Skin of body (tissue), 2 donors: Measurements from ENCODE around the gene GOLM1. TPM values are rescaled to one million over a fixed set of nuclear protein-coding genes. Genes with fewer than 3 reads are reported as not detected.

Source experiments
- DNase-seq: peaks from one replicate; lab custom pipeline; 2025; lab: John Stamatoyannopoulos, UW
- total RNA-seq: library from RNA; depleted of rRNA; stranded (reverse); fragments of >200 nt; gene quantifications from one replicate; pipeline ENCODE4 v1.2.3, GENCODE V29; 2014

The GOLM1 gene
- total RNA-seq, 1 donor from 2014 or later = 26.0 TPM

DNA sequence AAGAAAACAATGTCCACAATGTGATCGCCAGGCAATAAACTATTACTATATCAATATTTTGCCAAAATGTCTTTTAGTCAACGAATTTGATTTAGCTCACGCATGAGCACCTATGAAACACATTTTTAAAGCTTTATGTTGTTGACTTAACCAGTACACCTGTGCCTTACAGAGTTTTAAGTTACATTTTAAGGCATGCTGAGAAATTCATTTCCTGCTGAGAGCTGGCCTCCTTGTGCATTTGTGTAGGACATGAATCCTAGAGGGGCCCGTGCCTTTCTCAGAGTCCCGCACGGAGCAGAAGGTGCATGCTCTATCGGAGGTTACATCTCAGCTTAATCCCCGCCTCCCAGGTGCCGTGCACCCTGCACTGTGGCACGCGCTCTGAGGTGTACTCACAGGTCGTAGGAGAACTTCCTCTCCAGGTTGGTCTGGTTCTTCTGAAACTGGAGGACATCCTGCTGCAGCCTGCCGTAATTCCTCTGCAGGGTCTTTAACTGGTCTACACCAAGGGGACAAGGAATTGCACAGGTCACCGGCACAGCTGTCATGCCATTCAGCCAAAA lies 53.2 kb downstream of the GOLM1 start:
- DNase-seq = no peak

DNA sequence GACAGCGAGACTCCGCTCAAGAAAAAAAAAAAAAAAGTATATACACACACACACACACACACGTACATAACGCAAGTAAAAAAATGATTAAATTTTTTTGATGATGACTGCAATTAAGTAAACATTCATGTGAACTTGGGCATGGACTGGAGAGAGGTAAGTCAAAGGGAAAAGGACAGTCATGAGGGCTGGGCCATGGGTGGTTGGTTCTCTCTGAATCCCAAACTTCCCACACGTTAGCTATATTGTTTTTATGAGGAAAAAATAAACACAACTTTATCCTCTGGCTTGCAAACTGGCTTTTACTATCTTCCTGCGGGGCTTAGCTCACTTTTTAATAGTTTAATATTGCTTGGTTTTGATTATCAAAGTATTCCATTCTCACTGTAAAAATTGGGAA lies 53.7 kb downstream of the GOLM1 start:
- DNase-seq = no peak

DNA sequence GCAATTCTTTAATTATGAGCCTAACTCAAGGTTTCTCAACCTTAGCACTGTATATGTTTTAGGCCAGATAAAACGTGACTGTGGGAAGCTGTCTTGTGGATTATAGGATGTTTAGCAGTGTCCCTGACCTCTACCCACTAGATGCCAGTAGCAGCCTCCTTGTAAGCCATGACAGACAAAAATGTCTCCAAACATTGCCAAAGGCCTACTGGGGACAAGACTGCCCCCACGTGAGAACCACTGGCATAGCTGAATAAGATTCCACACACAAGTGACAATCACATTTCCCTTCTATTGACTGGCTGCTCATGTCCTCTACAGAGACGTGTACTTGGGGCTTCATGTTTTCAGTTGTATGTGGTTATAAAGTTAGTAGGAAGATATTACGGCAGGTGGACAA lies 55.4 kb downstream of the GOLM1 start:
- no peak for DNase-seq

DNA sequence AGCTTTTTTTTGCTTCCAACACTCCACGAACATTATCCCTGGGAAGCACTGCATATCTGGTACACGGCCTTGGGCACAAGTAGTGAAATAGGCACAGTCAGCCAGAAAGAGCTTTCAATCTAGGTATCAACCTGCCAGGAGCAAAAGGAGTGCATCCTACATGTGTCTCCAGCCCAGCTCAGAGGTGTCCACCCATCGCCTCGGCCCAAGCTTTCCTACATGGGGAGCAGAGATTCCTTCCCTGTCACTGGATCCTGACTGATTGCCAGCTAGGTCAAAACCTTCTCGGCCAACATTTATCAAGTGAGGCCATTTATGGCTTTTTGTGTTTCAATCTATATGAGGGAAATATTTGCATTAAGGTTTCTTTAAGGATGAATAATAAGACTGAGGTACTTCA lies 55.8 kb downstream of the GOLM1 start:
- no peak for DNase-seq

DNA sequence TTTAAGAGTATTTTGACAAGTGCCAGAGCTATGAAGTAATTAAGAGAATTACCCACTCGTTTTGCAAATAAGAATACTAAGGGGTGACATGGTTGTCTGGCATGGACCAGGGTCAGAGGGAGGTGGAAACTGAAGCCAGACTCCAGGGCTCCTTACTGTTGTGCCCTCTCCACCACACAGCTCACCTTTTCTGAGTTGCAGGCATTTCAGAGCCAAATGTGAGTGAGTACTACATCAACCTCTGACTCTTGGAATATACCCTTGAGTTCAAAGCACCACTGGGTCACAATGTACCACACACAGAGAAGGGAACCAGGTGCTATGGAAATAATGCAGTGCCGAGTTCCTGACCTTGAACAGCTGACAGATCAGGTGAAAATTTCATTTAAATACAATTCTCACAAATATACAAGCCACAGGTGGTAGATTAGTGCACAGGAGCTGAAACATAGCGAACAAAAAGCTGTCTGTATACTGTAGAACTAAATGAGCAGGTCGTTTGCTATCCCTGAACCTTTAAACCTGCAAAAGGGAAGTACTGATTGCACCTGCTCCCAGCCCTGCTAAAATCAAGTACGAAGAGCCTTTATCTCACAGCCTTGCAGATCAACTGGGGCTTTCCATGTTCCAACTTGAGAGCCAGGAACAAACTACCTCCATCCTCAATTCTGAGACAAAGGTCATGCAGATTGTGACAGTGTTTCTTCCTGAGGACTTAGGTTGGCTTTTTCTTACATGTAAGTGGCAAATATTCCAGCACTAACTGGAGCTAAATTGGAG lies 57.0 kb downstream of the GOLM1 start:
- no peak for DNase-seq

DNA sequence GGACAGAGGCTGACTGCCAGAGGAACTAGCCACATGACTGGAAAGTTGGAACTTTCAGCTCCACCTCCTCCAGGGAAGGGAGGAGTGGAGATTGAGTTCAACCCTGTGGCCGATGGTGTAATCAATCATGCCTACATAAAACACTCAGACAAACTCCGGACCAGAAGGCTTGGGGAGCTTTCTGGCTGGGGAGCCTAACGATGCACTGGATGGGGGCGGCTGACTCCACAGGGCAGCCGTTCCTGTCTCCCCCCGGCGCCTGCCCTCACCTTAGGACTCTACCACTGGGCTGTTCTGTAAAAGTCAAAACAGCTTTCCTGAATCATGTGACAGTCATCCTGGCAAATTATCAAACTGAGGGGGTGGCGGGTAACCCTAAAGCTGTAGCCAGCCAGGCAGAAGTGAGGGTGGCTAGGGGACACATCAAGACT lies 58.0 kb downstream of the GOLM1 start:
- DNase-seq = no peak

DNA sequence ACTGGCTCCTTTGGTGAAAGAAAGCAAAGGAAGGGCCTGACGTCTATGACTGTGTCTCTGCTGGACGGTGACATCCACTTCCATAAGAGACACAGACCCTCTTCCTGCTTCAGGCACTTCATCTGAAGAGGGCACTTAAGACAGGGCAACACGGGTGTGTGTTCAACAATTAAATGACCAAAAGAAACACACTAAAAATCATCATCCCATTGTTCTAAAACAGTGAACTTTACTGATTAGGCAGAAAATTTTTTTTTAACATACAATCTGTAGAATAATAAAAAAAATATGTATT lies 58.5 kb downstream of the GOLM1 start:
- no peak for DNase-seq

DNA sequence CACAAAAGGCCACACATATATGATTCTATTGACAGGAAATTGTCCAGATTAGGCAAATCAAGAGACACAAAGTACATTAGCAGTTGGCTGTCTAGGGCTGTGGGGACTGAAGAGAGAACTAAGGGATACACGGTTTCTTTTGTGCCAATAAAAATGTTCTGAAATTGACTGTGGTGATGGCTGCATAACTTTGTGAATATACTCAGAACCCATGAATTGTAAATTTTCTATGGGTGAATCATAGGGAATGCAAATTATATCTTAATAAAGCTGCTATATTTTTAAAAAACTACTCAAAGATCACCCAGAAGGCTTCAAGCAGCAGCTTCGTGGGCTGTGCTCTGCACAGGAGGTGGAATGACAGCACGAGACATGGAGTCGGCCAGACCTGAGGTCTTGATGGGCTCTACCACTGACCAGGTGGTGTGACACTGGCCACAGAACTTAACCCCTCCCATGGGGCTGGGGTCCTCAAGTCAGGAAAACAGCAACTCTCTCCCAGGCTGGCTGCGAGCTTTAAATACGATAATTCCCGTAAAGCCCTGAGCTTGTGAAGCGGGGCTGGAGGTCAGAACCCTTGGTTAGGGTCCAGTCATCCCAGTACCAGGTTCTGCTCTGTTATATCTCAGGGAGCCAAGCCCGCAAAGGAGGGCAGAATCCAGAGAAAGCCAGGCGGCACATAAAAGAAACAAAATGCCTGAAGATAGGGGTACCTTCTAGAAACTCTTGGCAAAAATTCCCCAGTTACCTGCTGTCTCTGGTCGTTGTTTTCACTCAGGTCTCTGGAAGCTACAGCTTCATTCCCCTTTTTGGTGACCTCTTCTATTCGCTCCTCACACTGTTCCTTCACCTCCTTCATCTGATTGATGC lies 59.1 kb downstream of the GOLM1 start:
- no peak for DNase-seq

DNA sequence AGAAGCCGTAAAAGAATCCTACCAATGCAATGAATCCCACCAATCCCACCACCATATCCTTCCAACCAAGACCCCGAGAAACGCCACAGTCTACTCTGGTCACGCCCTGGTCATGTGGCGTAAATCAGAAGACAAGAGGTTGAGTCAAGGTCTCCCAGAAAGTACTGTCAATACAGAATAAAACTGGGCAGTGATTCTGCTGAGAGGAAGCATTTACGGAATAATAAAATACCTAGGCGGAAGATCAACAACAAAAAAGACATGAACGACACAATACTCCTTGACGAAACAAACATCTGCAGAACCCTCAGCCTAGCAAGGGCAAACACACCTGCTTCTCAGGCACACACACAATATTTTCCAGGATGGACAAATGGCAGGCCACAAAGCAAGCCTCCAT lies 62.8 kb downstream of the GOLM1 start:
- no peak for DNase-seq

DNA sequence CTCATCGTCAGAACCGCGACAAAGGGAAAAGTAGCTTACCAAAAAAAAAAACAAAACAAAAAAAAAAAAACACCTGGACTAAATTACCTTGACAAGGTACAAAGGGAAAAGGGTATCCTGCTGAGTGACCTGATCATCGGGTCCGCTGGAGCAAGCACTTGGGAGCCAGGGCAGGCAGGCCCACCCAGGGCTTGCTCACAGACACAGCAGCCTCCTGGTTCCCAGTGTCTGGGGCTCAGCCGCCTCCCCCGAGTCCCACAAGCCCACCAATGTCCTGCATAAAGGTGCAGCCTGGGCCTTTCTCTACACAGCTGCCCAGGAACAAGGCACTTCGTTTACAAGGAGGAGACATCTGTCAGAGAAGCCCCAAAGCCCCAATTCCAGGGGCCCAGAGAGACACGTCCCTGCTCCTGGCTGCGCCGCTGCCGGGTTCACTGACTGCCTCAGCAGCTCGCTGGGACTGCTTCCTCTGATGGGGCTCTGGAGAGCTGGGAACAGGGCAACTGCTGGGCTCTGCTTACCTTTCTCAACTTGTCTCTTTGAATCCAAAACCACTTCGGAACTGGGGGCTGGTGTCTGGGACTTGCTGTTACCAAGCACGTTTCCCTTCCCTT lies 63.4 kb downstream of the GOLM1 start:
- no peak for DNase-seq

DNA sequence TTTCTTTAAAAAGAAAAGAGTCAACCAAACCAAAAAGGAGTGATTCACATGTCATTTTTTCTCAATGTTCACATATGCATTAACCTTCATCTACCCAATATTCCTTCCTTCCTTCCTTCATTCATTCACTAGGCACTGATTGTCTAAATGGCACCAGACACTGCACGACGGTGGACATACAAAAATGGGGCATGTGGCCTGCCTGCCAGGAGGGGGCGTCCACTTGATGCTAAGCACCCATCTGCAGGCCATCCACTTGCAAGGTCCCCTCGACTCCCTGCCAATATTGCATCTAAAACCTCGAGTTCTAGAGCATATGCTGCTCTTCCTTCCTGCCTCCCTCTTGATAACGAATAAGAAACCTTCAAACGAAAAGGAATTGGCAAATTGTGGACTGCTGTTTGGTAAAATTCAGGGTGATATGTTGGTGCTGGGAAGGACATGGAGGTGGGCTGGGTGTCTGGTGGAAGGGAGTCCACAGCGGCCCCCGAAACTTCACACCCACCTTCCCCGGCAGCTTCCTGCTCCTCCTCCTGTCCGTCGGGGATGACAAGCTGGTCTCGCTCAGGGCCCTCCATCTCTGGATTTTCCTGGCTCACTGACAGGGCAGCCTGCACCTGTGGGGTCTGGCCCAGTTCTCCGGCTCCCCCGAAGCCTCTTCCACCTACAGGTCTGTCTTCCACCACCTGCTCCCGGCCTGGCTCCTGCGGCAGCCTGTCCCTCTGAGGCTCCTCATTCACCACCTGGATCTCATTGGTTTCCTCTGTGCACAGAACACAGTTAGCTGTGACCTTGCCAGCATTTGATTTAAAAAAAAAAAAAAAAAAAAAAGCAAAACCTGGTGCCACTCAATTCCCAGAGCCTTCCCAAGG lies 64.3 kb downstream of the GOLM1 start:
- DNase-seq = no peak

DNA sequence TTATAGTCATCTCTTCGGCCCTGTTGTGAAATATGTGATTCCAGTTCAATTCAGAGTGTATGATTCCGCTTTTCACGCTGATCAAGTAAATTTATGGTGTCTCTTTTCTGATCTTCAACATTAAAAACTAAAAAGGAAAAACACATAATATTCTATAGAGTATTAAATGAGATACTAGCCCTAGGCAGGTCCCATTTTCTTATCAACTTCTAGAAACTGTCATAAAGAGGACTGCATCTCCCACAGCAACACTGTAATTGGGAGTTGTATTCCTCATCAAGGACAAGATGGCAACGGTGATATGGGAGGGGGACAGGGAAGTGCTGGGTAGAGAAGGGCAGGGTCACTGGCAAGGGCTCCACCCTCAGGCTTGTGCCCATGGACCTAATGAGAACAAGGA lies 71.6 kb downstream of the GOLM1 start:
- no peak for DNase-seq

DNA sequence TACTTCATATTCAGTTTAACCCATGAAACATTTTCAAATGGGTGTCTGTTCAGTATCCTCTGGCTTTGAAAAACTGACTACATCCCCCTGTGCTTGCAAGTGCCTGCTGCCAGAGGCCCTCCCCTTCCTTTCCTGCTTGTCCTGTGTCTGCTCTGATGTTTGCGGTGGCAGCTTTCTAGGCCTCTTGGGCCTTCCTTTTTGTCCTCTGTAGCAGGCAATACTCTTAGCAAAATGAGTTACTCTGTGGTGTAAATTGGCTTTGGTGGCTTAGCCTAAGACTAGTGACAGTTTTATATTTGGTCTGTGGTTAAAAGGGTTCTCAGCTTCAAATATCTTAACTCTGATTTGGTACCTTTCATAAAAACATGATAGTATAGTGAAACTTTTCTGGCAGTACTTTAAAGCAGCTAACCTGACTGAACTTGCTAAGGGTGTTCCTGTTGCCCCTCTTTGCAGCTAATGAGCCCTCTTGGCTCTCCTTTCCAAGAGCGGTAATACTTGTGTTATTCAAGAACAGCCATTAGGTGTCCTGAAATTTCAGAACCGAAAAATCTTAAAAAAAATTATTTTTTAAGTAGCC lies 76.6 kb downstream of the GOLM1 start:
- DNase-seq = no peak

DNA sequence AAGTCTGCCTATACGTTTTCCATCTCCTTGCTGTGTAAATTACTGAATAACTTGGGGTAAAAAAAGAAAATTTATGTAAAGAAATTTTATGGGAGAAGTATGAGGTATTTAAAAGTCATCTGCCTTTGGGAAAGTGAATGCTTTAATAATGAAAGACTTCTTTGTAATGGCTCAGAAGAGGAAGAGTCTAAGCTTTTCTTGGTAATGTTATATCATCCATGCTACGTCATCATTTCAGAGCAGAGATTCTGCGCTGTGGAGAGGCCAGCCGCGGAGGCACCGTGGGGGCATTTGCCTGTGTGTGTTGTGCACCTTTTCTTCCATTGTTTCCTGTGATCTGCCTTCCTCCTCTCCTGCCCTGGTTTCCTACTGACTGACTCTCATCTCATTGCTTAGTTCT lies 78.2 kb downstream of the GOLM1 start:
- no peak for DNase-seq

DNA sequence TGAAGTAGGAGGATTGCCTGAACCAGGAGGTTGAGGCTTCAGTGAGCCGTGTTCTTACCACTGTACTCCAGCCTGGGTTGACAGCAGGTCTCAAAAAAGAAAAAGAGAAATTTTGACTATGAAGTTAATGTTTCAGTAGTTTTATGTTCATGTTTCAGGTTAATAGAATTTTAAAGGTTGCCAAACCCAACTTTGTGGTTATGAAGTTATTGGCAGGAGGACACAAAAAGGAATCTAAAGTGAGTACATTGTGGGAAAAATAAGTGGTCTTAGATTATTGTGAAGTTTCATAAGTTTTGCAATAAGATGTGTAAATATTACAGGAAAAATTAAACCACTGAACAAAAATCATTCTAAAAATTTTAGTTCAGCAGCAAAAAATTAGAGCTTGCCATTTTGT lies 78.6 kb downstream of the GOLM1 start:
- DNase-seq = no peak

DNA sequence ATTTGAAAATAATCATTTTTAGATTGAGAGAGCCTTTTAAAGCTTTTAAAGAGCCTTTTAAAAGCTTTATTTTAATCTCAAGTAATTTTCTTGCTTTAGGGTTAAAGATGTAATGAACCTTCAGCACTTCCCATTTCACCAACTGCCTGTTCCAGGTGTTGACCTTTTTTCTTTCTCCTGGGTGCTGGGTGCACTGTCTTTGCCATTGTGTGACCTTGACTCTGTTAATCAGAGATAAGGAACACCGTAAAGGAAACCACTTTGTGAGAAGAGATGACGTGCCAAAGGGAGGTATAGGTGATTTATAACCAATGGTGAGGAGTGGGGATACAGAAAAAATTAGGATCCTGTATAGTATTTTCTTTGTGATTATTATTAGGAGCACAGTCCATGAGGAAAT lies 90.2 kb downstream of the GOLM1 start:
- no peak for DNase-seq

DNA sequence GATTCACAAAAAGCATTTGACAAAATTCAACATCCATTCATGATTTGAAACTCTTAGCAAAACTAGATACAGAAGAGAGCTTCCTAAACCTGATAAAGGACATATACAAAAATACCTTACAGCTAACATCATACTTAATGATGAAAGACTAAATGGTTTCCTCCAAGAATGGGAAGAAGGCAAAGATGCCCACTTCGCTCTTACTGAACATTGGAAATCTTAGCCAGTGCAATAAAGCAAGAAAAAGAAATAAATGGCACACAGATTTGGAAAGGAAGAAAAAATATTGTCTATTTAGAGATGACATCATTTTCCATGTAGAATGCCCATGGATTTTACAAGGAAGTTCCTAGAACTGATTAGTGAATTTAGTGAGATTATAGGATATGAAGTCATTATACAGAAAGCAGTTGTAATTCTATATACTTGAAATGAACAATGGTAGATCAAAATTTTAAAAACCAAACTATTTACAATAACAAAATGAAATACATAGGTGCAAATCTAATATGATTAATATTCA lies 94.0 kb downstream of the GOLM1 start:
- DNase-seq = no peak

DNA sequence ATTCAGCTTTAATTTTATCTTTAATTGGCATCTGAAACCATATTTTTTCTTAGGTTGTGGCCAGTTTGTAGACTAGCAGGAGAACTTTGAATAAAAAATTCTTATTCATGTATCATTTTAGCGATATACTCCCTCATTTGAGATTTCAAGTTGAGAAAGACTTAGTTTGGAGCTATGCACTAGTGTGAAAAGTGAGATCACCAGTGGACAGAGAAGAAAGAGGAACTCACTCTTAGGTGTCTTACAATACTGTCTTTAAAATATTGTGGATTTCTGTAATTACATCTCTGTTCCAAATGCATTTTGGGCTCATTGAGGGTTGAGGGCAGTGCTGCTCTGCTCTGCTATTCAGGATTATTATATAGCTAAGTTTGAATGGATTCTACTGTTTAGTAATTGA lies 103.8 kb downstream of the GOLM1 start:
- DNase-seq = no peak

DNA sequence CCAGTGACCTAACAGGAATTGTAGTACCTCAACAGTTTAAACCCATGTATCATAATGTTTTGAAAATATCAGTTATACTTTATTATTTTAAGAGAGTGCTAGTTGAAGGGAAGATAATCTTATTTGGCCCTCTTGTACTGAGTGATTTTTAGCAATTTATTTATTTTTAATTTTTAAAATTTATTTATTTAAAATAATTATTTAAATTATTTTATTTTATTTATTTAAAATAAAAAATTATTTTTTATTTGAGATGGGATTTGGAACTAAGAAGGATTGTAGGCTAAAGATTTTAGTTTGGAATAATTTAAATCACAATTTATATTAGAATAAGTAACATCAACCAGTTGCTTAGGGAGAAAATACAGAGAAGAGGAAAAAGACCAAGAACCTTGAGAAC lies 104.3 kb downstream of the GOLM1 start:
- DNase-seq = no peak

DNA sequence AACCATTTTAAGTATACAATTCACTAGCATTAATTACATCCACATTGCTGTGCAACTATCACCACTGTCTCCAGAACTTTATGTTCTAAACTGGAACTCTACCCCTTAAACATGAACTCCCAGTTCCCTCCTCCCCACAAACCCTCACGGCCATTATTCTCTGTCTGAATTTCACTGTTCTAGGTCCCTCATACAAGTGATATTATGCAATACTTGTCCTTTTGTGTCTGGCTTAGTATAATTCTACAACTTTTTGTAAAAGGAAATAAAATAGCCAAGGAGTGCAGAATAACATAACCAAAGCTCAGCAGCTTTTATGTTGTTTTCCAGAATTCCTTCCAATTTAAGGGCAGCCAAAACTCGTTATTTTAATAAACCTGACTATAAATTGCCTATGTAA lies 105.2 kb downstream of the GOLM1 start:
- DNase-seq = no peak

DNA sequence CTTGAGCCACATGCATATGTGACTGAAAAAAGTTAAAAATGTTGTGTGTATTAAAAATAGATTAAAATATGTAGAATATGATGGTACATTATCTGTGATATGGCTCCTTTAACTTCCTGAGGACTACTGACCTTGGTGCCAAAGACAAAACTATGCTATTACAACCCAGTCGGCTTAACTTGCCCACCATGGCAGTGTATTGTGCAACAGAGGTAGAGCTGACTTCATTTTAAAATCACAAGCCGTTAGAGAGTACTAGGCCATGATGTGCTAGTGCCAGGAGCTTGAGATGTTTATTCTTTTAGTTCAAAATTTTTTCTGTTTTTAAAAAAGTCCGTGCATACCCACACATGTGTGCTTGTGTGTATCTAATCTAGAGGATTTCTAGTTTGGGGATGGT lies 112.1 kb downstream of the GOLM1 start:
- no peak for DNase-seq
